Adrenal gland (tissue), 12 donors: ENCODE data around the gene MYH11. TPM values are rescaled to one million over a fixed set of nuclear protein-coding genes. Genes with fewer than 3 reads are reported as not detected.

Experiments
- DNase-seq, 7 donors: peaks; one replicate each; pipeline ENCODE4 v3.0.0-alpha.2; 2019 to 2020
- H3K27ac ChIP-seq, 5 donors: fragments of 200-600 bp; sonication (generic) in 4 of 5; 1 replicate in 3 of 5; 2 replicates in 2 of 5; pipeline versions ENCODE4 v1.5.1 to v1.8.0; 2016 to 2020; ENCODE audit warnings: mild to moderate bottlenecking in 1 of 5
- H3K27me3 ChIP-seq: fragments of 200-600 bp; 2 replicates; pipeline ENCODE4 v1.8.0; 2021
- H3K36me3 ChIP-seq, 2 donors: fragments of 200-600 bp; replicated peaks in 1 of 2; 1 replicate in 1 of 2; 2 replicates in 1 of 2; pipeline versions ENCODE4 v1.5.1 to v1.8.0; 2018 to 2022
- H3K4me1 ChIP-seq, 2 donors: fragments of 200-600 bp; replicated peaks in 1 of 2; 1 replicate in 1 of 2; 2 replicates in 1 of 2; pipeline versions ENCODE4 v1.5.1 to v1.8.0; 2018 to 2021
- H3K4me3 ChIP-seq, 4 donors: fragments of 200-600 bp; sonication (generic) in 3 of 4; one replicate each; pipeline ENCODE4 v1.5.1; 2016 to 2018
- H3K9me3 ChIP-seq, 3 donors: fragments of 200-600 bp; sonication (generic) in 1 of 3; replicated peaks in 1 of 3; 1 replicate in 2 of 3; 2 replicates in 1 of 3; pipeline versions ENCODE4 v1.5.1 to v1.8.0; 2016 to 2021
- CTCF ChIP-seq, 6 experiments: fragments of 450-650 bp in 4 of 6; fragments of 200-600 bp in 2 of 6; sonication (generic) in 1 of 6; IDR thresholded peaks; 1 replicate in 5 of 6; 2 replicates in 1 of 6; pipeline versions ENCODE4 v1.5.1 to v1.8.0; 2016 to 2021; ENCODE audit warnings: antibody characterized with exemption in 6 of 6, mild to moderate bottlenecking in 2 of 6, moderate library complexity in 1 of 6
- POLR2A ChIP-seq, 2 donors: fragments of 450-650 bp; IDR thresholded peaks; one replicate each; pipeline ENCODE4 v1.6.1; 2017; ENCODE audit warnings: antibody characterized with exemption in 2 of 2, mild to moderate bottlenecking in 2 of 2, moderate library complexity in 1 of 2
- whole genome bisulfite sequencing, 4 donors: extraction: QIAGEN DNeasy Blood & Tissue Kit in 2 of 4; methylation state at CpG; one replicate each; pipeline versions ENCODE4 v1.1.5 to v1.1.7; 2013 to 2017; 5-methylcytosine and 5-hydroxymethylcytosine counted together
- intact Hi-C, 2 donors: fragments of 100-400 bp; cut with DNase I; formaldehyde crosslinking; loops; one replicate each; pipeline versions ENCODE4 v1.14.1 to v1.15.0; 2022 to 2023
- polyA plus RNA-seq, 3 donors: library from polyadenylated mRNA; stranded (reverse); fragments of 200-250 nt in 2 of 3; fragments of 350-450 nt in 1 of 3; fragmentation: Illumina TruSeq in 1 of 3; extraction: RNeasy Lipid Tissue Mini Kit (QIAGEN cat#74804) in 1 of 3; gene quantifications; one replicate each; pipeline ENCODE4 v1.2.3, GENCODE V29; 2013 to 2014
- total RNA-seq, 9 donors: library from RNA; depleted of rRNA in 4 of 9; stranded (reverse); fragments of >200 nt in 4 of 9; fragments of 120-200 nt in 1 of 9; fragmentation: NEBNext Ultra II Directional in 1 of 9; extraction: Animal tissue kit (Norgen Biotek cat#: 25700) in 1 of 9; gene quantifications; one replicate each; pipeline versions ENCODE4 v1.1.0 to v1.2.4, GENCODE V29; 2013 to 2023
- donor health status: healthy with polysubstance abuse.
- donor health status: Bipolar disorder and iron deficiency.
- donor health status: DM: yes; HTN: yes; CAD: no.
- donor health status: DM: no; HTN: no; CAD: no.
- donor health status: DM: no; HTN: no; CAD: no.
- donor health status: DM: yes; HTN: yes; CAD: no.

Gene MYH11
- total and polyA plus RNA-seq, 12 donors = 2.4 to 45.1 (median 16.5) TPM

GRCh38 chr16:15765880-15766279 lies 90.9 kb downstream of the MYH11 start:
- intact Hi-C loops = loop anchor here (10.0 kb wide), 2 partner anchors 59 to 309 kb away; no protein-coding TSS in a partner anchor
- TF ChIP-seq POLR2A (IDR thresholded peaks at IDR 0.05) = no peak
- peak; percentile 48 to 70 (median 68) for TF ChIP-seq CTCF (IDR thresholded peaks at IDR 0.05)
- Histone ChIP-seq H3K27ac (no peak overlapping the region), H3K4me3 (no peak overlapping the region), H3K4me1 (no peaks in the 10 kb centered on the region), H3K27me3 (no peaks in the 10 kb centered on the region), H3K36me3 (no peaks in the 10 kb centered on the region), H3K9me3 (no peaks in the 10 kb centered on the region)
- 38 to 89% (median 40%) methylated on average over 1 to 3 of the region's 3 CpGs for whole genome bisulfite sequencing, 4 donors
- peak; percentile 29 to 71 (median 41) for DNase-seq

- WGBS, 4 donors = 43 to 69% (median 54%) methylated on average over 4 of the region's 4 CpGs
- TF ChIP-seq CTCF (IDR thresholded peaks at IDR 0.05) (no peak), POLR2A (IDR thresholded peaks at IDR 0.05) (no peak)
- intact Hi-C loops = loop anchor here (10.0 kb wide), 2 partner anchors 60 to 310 kb away; no protein-coding TSS in a partner anchor
- no peak overlapping the region for H3K4me3 ChIP-seq
- H3K27ac ChIP-seq = no peak overlapping the region
- no peaks in the 10 kb centered on the region for H3K27me3 ChIP-seq
- no peaks in the 10 kb centered on the region for H3K4me1 ChIP-seq
- no peaks in the 10 kb centered on the region for H3K36me3 ChIP-seq
- DNase-seq = no peak
- no peaks in the 10 kb centered on the region for H3K9me3 ChIP-seq
These were observed 91.7 kb downstream of the MYH11 start for GRCh38 chr16:15765116-15765515.

- no peaks in the 10 kb centered on the region for H3K36me3 ChIP-seq
- H3K4me3 ChIP-seq = no peak overlapping the region
- no peaks in the 10 kb centered on the region for H3K9me3 ChIP-seq
- no peak for TF ChIP-seq CTCF (IDR thresholded peaks at IDR 0.05)
- no peak for TF ChIP-seq POLR2A (IDR thresholded peaks at IDR 0.05)
- no peaks in the 10 kb centered on the region for H3K27me3 ChIP-seq
- intact Hi-C loops = loop anchor here (5.0 to 10.0 kb wide), 5 partner anchors 58 to 428 kb away; no protein-coding TSS in a partner anchor
- no peaks in the 10 kb centered on the region for H3K4me1 ChIP-seq
- 35 to 55% (median 42%) methylated on average over 2 of the region's 2 CpGs for WGBS, 4 donors
- H3K27ac ChIP-seq = no peak overlapping the region
- DNase-seq = no peak
These were observed 92.7 kb downstream of the MYH11 start for GRCh38 chr16:15764112-15764511.

- WGBS, 4 donors = 61 to 94% (median 74%) methylated on average over 1 of the region's 1 CpG
- Histone ChIP-seq H3K27ac (no peak overlapping the region), H3K4me1 (no peaks in the 10 kb centered on the region)
These were observed 96.7 kb downstream of the MYH11 start for GRCh38 chr16:15760129-15760528.

More at GRCh38 chr16:15760129-15760528, 96.7 kb downstream of the MYH11 start:
- TF ChIP-seq CTCF (IDR thresholded peaks at IDR 0.05) = no peak
- TF ChIP-seq POLR2A (IDR thresholded peaks at IDR 0.05) = no peak
- DNase-seq = no peak
- no peaks in the 10 kb centered on the region for H3K36me3 ChIP-seq
- H3K9me3 ChIP-seq = no peaks in the 10 kb centered on the region
- intact Hi-C loops = loop anchor here (5.0 to 10.0 kb wide), 5 partner anchors 62 to 432 kb away; no protein-coding TSS in a partner anchor
- no peak overlapping the region for H3K4me3 ChIP-seq
- no peaks in the 10 kb centered on the region for H3K27me3 ChIP-seq
